GM23338 (cell line): ENCODE results near the gene CHN2. TPM values are rescaled to one million over a fixed set of nuclear protein-coding genes. Genes with fewer than 3 reads are reported as not detected.

Experiments used
- ATAC-seq: fragments of 200-7000 bp; cut with Tn5 transposase; 3 replicates; pipeline ENCODE4 v1.9.1; 2020
- DNase-seq: peaks from one replicate; pipeline ENCODE4 v3.0.0-alpha.2; 2015; ENCODE audit warnings: low spot score
- H2AFZ ChIP-seq: fragments of 200-600 bp; sonication (generic); 2 replicates; pipeline ENCODE4 v1.8.0; 2016; ENCODE audit warnings: antibody characterized with exemption, mild to moderate bottlenecking, moderate library complexity
- H3F3A ChIP-seq: fragments of 200-600 bp; sonication (generic); replicated peaks from 2 replicates; pipeline ENCODE4 v1.8.0; 2017; ENCODE audit warnings: antibody characterized with exemption, mixed run types, low read depth
- H3K27ac ChIP-seq: fragments of 200-600 bp; sonication (generic); 2 replicates; pipeline ENCODE4 v1.6.1; 2016; ENCODE audit warnings: low read depth
- H3K27me3 ChIP-seq: fragments of 200-600 bp; sonication (generic); 2 replicates; pipeline ENCODE4 v1.8.0; 2016; ENCODE audit warnings: mild to moderate bottlenecking, mixed run types, moderate library complexity; ENCODE audit not compliant: insufficient read depth
- H3K36me3 ChIP-seq: fragments of 200-600 bp; sonication (generic); 2 replicates; pipeline ENCODE4 v1.8.0; 2016; ENCODE audit warnings: mild to moderate bottlenecking; ENCODE audit not compliant: insufficient read depth
- H3K4me1 ChIP-seq: fragments of 200-600 bp; sonication (generic); 2 replicates; pipeline ENCODE4 v1.8.0; 2016; ENCODE audit warnings: mild to moderate bottlenecking, moderate library complexity; ENCODE audit not compliant: insufficient read depth
- H3K4me2 ChIP-seq: fragments of 200-600 bp; sonication (generic); 2 replicates; pipeline ENCODE4 v1.7.1; 2017; ENCODE audit warnings: mixed run types
- H3K4me3 ChIP-seq: fragments of 200-600 bp; sonication (generic); 2 replicates; pipeline ENCODE4 v1.6.1; 2016; ENCODE audit warnings: mixed run types
- H3K79me2 ChIP-seq: fragments of 200-600 bp; sonication (generic); replicated peaks from 2 replicates; pipeline ENCODE4 v1.8.0; 2017; ENCODE audit warnings: mild to moderate bottlenecking; ENCODE audit not compliant: insufficient read depth
- H3K9me2 ChIP-seq: fragments of 200-600 bp; sonication (generic); 2 replicates; pipeline ENCODE4 v1.8.0; 2017; ENCODE audit not compliant: insufficient read depth
- H4K20me1 ChIP-seq: fragments of 200-600 bp; sonication (generic); replicated peaks from 2 replicates; pipeline ENCODE4 v1.8.0; 2017; ENCODE audit warnings: mild to moderate bottlenecking; ENCODE audit not compliant: insufficient read depth
- H3K27ac Mint-ChIP-seq: 2 replicates; pipeline ENCODE4 v1.8.0; 2020; ENCODE audit warnings: inconsistent platforms, mild to moderate bottlenecking, moderate library complexity, mixed read lengths
- H3K27me3 Mint-ChIP-seq: 3 replicates; pipeline ENCODE4 v1.8.0; 2022; ENCODE audit warnings: low read depth, mild to moderate bottlenecking, moderate library complexity, mixed read lengths, inconsistent platforms; ENCODE audit not compliant: insufficient read depth, poor library complexity
- H3K36me3 Mint-ChIP-seq: 3 replicates; pipeline ENCODE4 v1.8.0; 2021; ENCODE audit warnings: low read depth, mild to moderate bottlenecking, inconsistent platforms, moderate library complexity, mixed read lengths
- H3K4me1 Mint-ChIP-seq: 3 replicates; pipeline ENCODE4 v1.8.0; 2020; ENCODE audit warnings: mild to moderate bottlenecking, inconsistent platforms, mixed read lengths
- H3K4me3 Mint-ChIP-seq: 3 replicates; pipeline ENCODE4 v1.8.0; 2021; ENCODE audit warnings: moderate library complexity, mild to moderate bottlenecking, inconsistent platforms, mixed read lengths
- H3K9me3 Mint-ChIP-seq: 3 replicates; pipeline ENCODE4 v1.8.0; 2020; ENCODE audit warnings: moderate library complexity, mild to moderate bottlenecking, inconsistent platforms, mixed read lengths
- CREB1 ChIP-seq: fragments of 250-450 bp; sonication (Bioruptor Pico); IDR thresholded peaks from 2 replicates; pipeline ENCODE4 v1.5.0; 2020; ENCODE audit warnings: low read depth, mild to moderate bottlenecking, moderate library complexity
- CTCF ChIP-seq, 2 experiments: fragments of 200-600 bp in 1 of 2; sonication (generic) in 1 of 2; conservative IDR thresholded peaks; 2 replicates each; pipeline versions ENCODE4 v1.5.1 to v1.6.1; 2016 to 2017; ENCODE audit warnings: antibody characterized with exemption in 2 of 2, low read depth in 2 of 2, mild to moderate bottlenecking in 2 of 2, moderate library complexity in 1 of 2
- ETS1 ChIP-seq: IDR thresholded peaks from 2 replicates; pipeline ENCODE4 v1.6.1; 2016; ENCODE audit warnings: antibody characterized with exemption
- EZH2phosphoT487 ChIP-seq: fragments of 200-600 bp; sonication (generic); IDR thresholded peaks from one replicate; pipeline ENCODE4 v1.8.1; 2018; ENCODE audit warnings: antibody characterized with exemption; ENCODE audit not compliant: unreplicated experiment
- NANOG ChIP-seq: IDR thresholded peaks from 2 replicates; pipeline ENCODE4 v1.6.1; 2016; ENCODE audit warnings: antibody characterized with exemption, borderline replicate concordance
- POLR2AphosphoS5 ChIP-seq: IDR thresholded peaks from 2 replicates; pipeline ENCODE4 v1.6.1; 2016; ENCODE audit warnings: antibody characterized with exemption, low read depth
- STAT1 ChIP-seq: IDR thresholded peaks from one replicate; pipeline ENCODE4 v1.6.1; 2016; ENCODE audit warnings: antibody characterized with exemption; ENCODE audit not compliant: unreplicated experiment
- ZNF114 ChIP-seq: fragments of 250-450 bp; sonication (Bioruptor Pico); IDR thresholded peaks from 2 replicates; pipeline ENCODE4 v1.5.0; 2020; ENCODE audit warnings: mild to moderate bottlenecking, moderate library complexity
- ZNF331 ChIP-seq: fragments of 250-450 bp; sonication (Bioruptor Pico); IDR thresholded peaks from 2 replicates; pipeline ENCODE4 v1.5.0; 2020; ENCODE audit warnings: low read depth, mild to moderate bottlenecking, moderate library complexity
- polyA plus RNA-seq: library from polyadenylated mRNA; unstranded; fragments of >200 nt; fragmentation: Nextera tagmentation; extraction: Ambion mirVana; gene quantifications from 2 replicates; pipeline ENCODE4 v1.2.1, GENCODE V29; 2016
- total RNA-seq: library from RNA; depleted of rRNA; stranded (reverse); fragments of >200 nt; shearing (Covaris generic); gene quantifications from 2 replicates; pipeline ENCODE4 v1.2.3, GENCODE V29; 2014
- TF ChIP-seq, protein P1 (sequence below): IDR thresholded peaks from one replicate; pipeline ENCODE4 v1.6.1; 2018; ENCODE audit warnings: antibody characterized with exemption; ENCODE audit not compliant: unreplicated experiment

The CHN2 gene
- total and polyA plus RNA-seq, 2 experiments from 2014 or later: 6.1 to 7.5 TPM

DNA sequence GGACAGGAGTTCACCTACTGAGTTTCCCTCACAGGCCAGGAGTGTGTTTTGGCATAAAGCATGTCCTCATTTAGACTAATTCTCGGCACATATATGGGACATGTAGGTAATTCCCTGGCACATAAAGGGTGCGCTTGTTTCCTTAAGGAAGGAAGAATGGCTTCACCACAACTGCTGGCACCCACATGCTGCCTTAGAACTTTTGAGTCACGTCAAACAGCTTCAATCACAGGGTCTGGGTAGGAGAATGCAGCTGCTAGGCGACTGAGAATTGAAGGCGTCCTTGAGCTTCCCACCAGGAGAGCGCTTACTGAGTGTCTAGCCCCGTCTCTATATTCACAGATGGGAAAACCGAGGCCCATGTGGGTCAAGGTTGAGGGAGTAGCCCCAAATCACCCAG is 146.1 kb downstream of the CHN2 start:
- H3K4me3 ChIP-seq: no peak overlapping the region
- no peaks in the 10 kb centered on the region for H3F3A ChIP-seq
- Mint-ChIP-seq H3K4me1 (peaks cover 7% of the 10 kb centered on the region; the same call in 2 of the 3 replicates), H3K36me3 (no peaks in the 10 kb centered on the region), H3K27ac (no peak overlapping the region), H3K9me3 (no peaks in the 10 kb centered on the region), H3K27me3 (no peaks in the 10 kb centered on the region), H3K4me3 (no peak overlapping the region)
- no peaks in the 10 kb centered on the region for H3K79me2 ChIP-seq
- H3K4me2 ChIP-seq: no peak overlapping the region
- H2AFZ ChIP-seq: no peak overlapping the region
- H3K36me3 ChIP-seq: no peaks in the 10 kb centered on the region
- peaks cover 6% of the 10 kb centered on the region for H3K4me1 ChIP-seq
- H3K27ac ChIP-seq: no peak overlapping the region
- H4K20me1 ChIP-seq: no peaks in the 10 kb centered on the region
- no peaks in the 10 kb centered on the region for H3K27me3 ChIP-seq
- H3K9me2 ChIP-seq: no peaks in the 10 kb centered on the region
- DNase-seq (no peak), ATAC-seq (no peak)
- no peak for TF ChIP-seq STAT1

GRCh38 chr7:29341156-29341555 is 146.6 kb downstream of the CHN2 start:
- Mint-ChIP-seq H3K27ac (no peak overlapping the region), H3K4me1 (peaks cover 7% of the 10 kb centered on the region; the same call in 2 of the 3 replicates)
- TF ChIP-seq POLR2AphosphoS5 (no peak), ZNF331 (CRISPR knock-in tag) (no peak)

DNA sequence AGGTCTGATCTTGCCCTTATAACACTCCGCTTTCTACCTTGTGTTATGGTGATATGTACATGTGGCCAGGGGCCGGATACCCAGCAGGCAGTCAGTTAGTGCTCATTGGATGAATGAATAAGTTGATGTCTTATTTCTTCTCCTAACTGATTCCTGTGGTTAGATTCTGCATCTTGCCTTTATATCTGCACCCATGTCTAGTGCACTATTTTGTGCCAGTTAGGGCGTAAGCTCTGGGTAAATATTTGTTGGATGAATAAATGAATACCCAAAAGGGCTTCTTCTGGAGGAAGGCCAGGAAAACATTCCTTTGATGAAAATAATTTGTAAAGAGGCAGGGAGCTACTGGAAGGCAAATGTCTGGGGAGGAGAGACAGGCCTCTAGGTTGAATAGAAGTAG is 148.2 kb downstream of the CHN2 start:
- ATAC-seq: no peak
- no peak for TF ChIP-seq CTCF (conservative IDR thresholded peaks at IDR 0.05; ENCODE audit: low read depth in 2 of 2)
- TF ChIP-seq ZNF331 (CRISPR knock-in tag): no peak
- no peak for TF ChIP-seq CREB1
- no peak for TF ChIP-seq STAT1
- TF ChIP-seq EZH2phosphoT487: no peak
- TF ChIP-seq ETS1: no peak
- no peak for TF ChIP-seq ZNF114 (CRISPR knock-in tag)
- no peak for TF ChIP-seq NANOG
- TF ChIP-seq, protein P1, sequence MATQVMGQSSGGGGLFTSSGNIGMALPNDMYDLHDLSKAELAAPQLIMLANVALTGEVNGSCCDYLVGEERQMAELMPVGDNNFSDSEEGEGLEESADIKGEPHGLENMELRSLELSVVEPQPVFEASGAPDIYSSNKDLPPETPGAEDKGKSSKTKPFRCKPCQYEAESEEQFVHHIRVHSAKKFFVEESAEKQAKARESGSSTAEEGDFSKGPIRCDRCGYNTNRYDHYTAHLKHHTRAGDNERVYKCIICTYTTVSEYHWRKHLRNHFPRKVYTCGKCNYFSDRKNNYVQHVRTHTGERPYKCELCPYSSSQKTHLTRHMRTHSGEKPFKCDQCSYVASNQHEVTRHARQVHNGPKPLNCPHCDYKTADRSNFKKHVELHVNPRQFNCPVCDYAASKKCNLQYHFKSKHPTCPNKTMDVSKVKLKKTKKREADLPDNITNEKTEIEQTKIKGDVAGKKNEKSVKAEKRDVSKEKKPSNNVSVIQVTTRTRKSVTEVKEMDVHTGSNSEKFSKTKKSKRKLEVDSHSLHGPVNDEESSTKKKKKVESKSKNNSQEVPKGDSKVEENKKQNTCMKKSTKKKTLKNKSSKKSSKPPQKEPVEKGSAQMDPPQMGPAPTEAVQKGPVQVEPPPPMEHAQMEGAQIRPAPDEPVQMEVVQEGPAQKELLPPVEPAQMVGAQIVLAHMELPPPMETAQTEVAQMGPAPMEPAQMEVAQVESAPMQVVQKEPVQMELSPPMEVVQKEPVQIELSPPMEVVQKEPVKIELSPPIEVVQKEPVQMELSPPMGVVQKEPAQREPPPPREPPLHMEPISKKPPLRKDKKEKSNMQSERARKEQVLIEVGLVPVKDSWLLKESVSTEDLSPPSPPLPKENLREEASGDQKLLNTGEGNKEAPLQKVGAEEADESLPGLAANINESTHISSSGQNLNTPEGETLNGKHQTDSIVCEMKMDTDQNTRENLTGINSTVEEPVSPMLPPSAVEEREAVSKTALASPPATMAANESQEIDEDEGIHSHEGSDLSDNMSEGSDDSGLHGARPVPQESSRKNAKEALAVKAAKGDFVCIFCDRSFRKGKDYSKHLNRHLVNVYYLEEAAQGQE: no peak

More at GRCh38 chr7:29341156-29341555, 146.6 kb downstream of the CHN2 start:
- Histone ChIP-seq H3F3A (no peaks in the 10 kb centered on the region), H4K20me1 (no peaks in the 10 kb centered on the region), H3K4me3 (no peak overlapping the region), H3K9me2 (no peaks in the 10 kb centered on the region), H3K4me2 (no peak overlapping the region), H3K36me3 (no peaks in the 10 kb centered on the region), H3K79me2 (no peaks in the 10 kb centered on the region), H3K27me3 (no peaks in the 10 kb centered on the region), H3K4me1 (peaks cover 6% of the 10 kb centered on the region), H3K27ac (no peak overlapping the region), H2AFZ (no peak overlapping the region)
- H3K36me3 Mint-ChIP-seq: no peaks in the 10 kb centered on the region
- DNase-seq (no peak), ATAC-seq (no peak)
- no peaks in the 10 kb centered on the region for H3K27me3 Mint-ChIP-seq
- H3K9me3 Mint-ChIP-seq: no peaks in the 10 kb centered on the region
- no peak overlapping the region for H3K4me3 Mint-ChIP-seq

More for the DNA sequence above, 148.2 kb downstream of the CHN2 start:
- no peak overlapping the region for H3K4me3 Mint-ChIP-seq
- H3K9me3 Mint-ChIP-seq: no peaks in the 10 kb centered on the region
- H3K79me2 ChIP-seq: no peaks in the 10 kb centered on the region
- H3K9me2 ChIP-seq: no peaks in the 10 kb centered on the region
- no peak overlapping the region for H3K27ac Mint-ChIP-seq
- no peak overlapping the region for H3K4me3 ChIP-seq
- H3K27me3 Mint-ChIP-seq: no peaks in the 10 kb centered on the region
- H3K36me3 ChIP-seq: no peaks in the 10 kb centered on the region
- peaks cover 7% of the 10 kb centered on the region; the same call in 2 of the 3 replicates for H3K4me1 Mint-ChIP-seq
- no peaks in the 10 kb centered on the region for H3F3A ChIP-seq
- H3K4me1 ChIP-seq: peaks cover 6% of the 10 kb centered on the region
- no peak for DNase-seq
- H3K36me3 Mint-ChIP-seq: no peaks in the 10 kb centered on the region
- no peaks in the 10 kb centered on the region for H4K20me1 ChIP-seq
- H2AFZ ChIP-seq: no peak overlapping the region
- H3K27ac ChIP-seq: no peak overlapping the region
- no peaks in the 10 kb centered on the region for H3K27me3 ChIP-seq
- no peak overlapping the region for H3K4me2 ChIP-seq
